NB4 (cell line): ENCODE measurements around the gene TMEM135.

Experiments
- DNase-seq: peaks from one replicate; pipeline ENCODE4 v3.0.0; 2010; ENCODE audit warnings: low read depth
- H3K4me3 ChIP-seq: one replicate; pipeline ENCODE4 v1.5.1; 2011; ENCODE audit warnings: mild to moderate bottlenecking, low read depth, low read length, moderate library complexity
- MYC ChIP-seq: IDR thresholded peaks from 2 replicates; pipeline ENCODE4 v1.6.1; 2011; ENCODE audit warnings: low read depth, low read length
- POLR2A ChIP-seq: IDR thresholded peaks from 2 replicates; pipeline ENCODE4 v1.6.1; 2011; ENCODE audit warnings: mild to moderate bottlenecking; ENCODE audit not compliant: insufficient read length; ENCODE audit errors: extremely low read depth
- TF ChIP-seq, protein P1 (sequence below): IDR thresholded peaks from 2 replicates; pipeline ENCODE4 v1.6.1; 2011; ENCODE audit warnings: low read depth, low read length
- TF ChIP-seq, protein P2 (sequence below): IDR thresholded peaks from one replicate; pipeline ENCODE4 v1.5.1; 2012; ENCODE audit warnings: low read depth, low read length

Gene TMEM135

DNA sequence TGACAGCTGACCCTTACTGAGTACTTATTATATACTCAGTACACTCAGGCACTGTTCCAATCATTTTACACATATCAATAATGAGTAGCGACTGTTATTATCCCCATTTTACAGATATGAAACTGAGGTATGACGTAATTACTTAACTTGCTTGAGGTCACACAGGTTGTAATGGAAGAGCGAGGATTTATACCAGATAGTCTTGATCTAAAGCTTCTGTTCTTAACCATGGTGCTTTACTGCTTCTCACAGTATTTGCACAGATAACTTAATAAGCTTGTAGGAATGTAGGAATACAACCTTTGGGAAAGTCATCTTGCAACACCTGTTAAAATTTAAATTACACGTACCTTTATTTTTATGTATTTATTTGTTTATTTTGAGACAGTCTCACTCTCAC lies 31.7 kb upstream of the TMEM135 start:
- DNase-seq: no peak
- TF ChIP-seq, protein P1, sequence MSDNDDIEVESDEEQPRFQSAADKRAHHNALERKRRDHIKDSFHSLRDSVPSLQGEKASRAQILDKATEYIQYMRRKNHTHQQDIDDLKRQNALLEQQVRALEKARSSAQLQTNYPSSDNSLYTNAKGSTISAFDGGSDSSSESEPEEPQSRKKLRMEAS: no peak
- no peak for TF ChIP-seq MYC
- TF ChIP-seq POLR2A: no peak
- TF ChIP-seq, protein P2, sequence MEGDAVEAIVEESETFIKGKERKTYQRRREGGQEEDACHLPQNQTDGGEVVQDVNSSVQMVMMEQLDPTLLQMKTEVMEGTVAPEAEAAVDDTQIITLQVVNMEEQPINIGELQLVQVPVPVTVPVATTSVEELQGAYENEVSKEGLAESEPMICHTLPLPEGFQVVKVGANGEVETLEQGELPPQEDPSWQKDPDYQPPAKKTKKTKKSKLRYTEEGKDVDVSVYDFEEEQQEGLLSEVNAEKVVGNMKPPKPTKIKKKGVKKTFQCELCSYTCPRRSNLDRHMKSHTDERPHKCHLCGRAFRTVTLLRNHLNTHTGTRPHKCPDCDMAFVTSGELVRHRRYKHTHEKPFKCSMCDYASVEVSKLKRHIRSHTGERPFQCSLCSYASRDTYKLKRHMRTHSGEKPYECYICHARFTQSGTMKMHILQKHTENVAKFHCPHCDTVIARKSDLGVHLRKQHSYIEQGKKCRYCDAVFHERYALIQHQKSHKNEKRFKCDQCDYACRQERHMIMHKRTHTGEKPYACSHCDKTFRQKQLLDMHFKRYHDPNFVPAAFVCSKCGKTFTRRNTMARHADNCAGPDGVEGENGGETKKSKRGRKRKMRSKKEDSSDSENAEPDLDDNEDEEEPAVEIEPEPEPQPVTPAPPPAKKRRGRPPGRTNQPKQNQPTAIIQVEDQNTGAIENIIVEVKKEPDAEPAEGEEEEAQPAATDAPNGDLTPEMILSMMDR: no peak
- H3K4me3 ChIP-seq: no peak overlapping the region

DNA sequence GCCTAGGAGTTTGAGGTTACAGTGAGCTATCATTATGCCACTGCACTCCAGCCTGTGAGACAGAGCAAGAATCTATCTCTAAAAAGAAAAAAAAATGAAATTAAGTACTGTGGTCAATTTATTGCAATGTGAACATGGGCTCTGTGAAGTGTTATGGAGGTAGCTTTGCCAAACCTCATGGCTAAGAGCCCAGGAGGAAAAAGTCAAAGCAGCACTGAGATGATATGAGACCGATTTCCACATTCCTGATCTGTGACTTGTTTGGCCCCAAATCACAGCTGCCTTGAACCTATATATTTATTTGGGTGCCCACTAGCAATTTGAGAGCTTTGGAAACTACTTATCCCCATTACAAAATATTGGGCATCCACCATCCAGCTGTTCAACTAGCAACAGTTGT lies 29.8 kb upstream of the TMEM135 start:
- no peak overlapping the region for H3K4me3 ChIP-seq
- DNase-seq: no peak
- TF ChIP-seq, protein P1: no peak
- TF ChIP-seq MYC (no peak), POLR2A (no peak)
- TF ChIP-seq, protein P2: no peak

DNA sequence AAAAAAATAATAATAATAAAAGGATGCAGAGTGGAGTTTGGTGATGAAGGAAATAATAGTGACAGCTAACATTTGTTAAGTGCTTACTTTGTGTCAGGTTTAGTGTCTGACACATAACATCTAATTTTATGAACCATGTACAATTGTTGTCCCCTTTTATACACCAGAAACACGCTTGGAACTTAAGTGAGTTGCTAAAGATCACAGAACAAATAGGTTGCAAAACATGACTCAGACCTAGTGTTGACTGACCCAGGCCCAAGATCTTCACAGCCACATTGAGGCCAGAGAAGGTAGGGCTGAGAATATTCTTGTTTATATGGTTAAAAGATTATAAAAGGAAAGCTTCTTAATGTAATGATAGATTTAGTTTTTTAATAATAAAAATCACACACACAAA lies 25.6 kb upstream of the TMEM135 start:
- TF ChIP-seq, protein P1: no peak
- TF ChIP-seq POLR2A: no peak
- TF ChIP-seq MYC: no peak
- TF ChIP-seq, protein P2: no peak
- no peak for DNase-seq
- H3K4me3 ChIP-seq: no peak overlapping the region

DNA sequence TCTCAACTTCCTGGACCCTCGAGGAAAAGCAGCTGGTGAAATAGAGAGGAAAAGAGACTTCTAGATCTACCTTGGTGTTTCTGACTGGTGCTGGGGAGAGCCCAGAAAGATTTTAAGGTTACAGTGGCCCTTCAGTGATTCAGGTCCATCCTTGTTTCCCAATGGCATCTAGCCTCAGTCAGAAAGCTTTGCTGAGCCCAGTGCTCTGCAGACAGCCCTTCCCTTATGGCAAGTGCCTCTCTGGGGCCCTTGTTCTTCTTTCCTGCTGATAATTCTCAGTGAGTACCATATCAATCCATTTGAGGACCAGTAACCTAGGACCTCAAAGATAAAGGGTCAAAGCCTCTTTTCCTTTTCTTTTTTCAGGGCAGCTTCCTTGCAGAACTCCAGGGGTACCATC lies 25.1 kb upstream of the TMEM135 start:
- DNase-seq: no peak
- no peak overlapping the region for H3K4me3 ChIP-seq
- no peak for TF ChIP-seq POLR2A
- TF ChIP-seq, protein P1: no peak
- TF ChIP-seq, protein P2: no peak
- no peak for TF ChIP-seq MYC

DNA sequence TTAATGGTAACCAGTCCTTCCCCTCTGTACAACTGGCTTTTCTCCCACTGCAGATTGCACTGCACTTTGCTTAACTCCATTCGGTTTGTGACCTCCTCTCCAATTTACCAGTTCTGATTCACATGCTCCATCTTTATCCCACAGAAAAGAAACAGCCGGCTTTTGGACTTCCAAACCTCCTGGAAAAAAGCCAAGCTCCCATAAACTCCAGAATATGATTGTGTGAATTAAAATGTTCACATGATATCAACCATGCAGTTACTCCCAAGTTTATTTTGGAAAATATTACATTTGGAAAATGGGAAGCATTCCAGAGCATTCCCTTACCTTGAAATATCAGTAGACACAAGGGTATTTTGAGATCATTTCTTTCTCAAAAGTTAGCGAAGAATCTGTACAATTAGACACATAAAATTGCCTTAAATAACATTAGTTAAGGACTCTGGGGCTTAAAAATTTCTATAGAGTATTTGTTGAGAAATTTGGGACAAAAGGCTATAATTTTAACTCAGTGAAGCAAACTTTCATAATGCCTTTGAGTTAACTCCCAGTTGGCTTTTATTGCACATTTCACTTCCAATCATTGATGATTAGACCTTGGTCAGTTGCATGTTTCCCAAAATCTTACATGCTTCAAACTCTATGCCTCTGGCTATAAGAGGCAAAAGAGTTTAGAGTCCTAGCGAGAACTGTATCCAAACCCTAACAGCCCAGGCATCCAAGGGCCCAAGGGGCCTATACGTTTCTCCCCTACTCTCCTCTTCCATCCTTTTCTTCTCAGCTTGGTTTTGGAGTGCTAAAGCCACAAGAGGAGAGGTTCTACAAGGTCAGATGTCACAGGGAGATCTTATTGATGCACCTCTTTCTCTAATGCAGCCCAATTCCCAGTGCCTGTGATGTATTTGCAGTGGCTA lies 23.6 kb upstream of the TMEM135 start:
- no peak for TF ChIP-seq POLR2A
- no peak for TF ChIP-seq MYC
- TF ChIP-seq, protein P1: no peak
- TF ChIP-seq, protein P2: no peak
- no peak overlapping the region for H3K4me3 ChIP-seq
- no peak for DNase-seq
